Astrocyte of the cerebellum (primary cell): ENCODE results near the gene LRRFIP1.
"Not testable (repeated sequence)": the region's sequence is repeated elsewhere in the genome, so short reads cannot be mapped to it uniquely, and the experiment has no call there.

ENCODE experiments used
- DNase-seq: peaks from one replicate; pipeline ENCODE4 v3.0.0-alpha.2; 2011; ENCODE audit warnings: low read depth
- H3K4me3 ChIP-seq: 2 replicates; pipeline ENCODE4 v1.5.1; 2011; ENCODE audit warnings: mild to moderate bottlenecking, low read depth, low read length, moderate library complexity
- CTCF ChIP-seq: IDR thresholded peaks from 2 replicates; pipeline ENCODE4 v1.5.1; 2012; ENCODE audit warnings: low read length, low read depth, moderate library complexity, mild to moderate bottlenecking; ENCODE audit errors: missing control alignments
- in situ Hi-C: cut with HindIII; loops from 2 replicates; pipeline ENCODE4 v1.10.0; 2017; ENCODE audit warnings: low sequenced_read_pairs

LRRFIP1 gene

GRCh38 chr2:237749961-237750360 is 122.6 kb downstream of the LRRFIP1 start:
- in situ Hi-C loops, result no loop called here
- TF ChIP-seq CTCF, result no peak

GRCh38 chr2:237750441-237750840 is 123.1 kb downstream of the LRRFIP1 start:
- H3K4me3 ChIP-seq, in situ Hi-C loops, DNase-seq: not testable (repeated sequence)

More at GRCh38 chr2:237749961-237750360, 122.6 kb downstream of the LRRFIP1 start:
- H3K4me3 ChIP-seq, result no peak overlapping the region
- DNase-seq, result no peak

GRCh38 chr2:237752761-237753165 is 125.4 kb downstream of the LRRFIP1 start:
- no peak overlapping the region for H3K4me3 ChIP-seq
- in situ Hi-C loops, result no loop called here
- TF ChIP-seq CTCF, result no peak
- no peak for DNase-seq

- TF ChIP-seq CTCF, result no peak
- H3K4me3 ChIP-seq, result no peak overlapping the region
- DNase-seq, result no peak
- in situ Hi-C loops, result no loop called here
Observed at GRCh38 chr2:237754182-237754581, 126.8 kb downstream of the LRRFIP1 start.

- no peak overlapping the region for H3K4me3 ChIP-seq
- no peak for DNase-seq
- TF ChIP-seq CTCF, result no peak
- in situ Hi-C loops, result no loop called here
Observed at GRCh38 chr2:237754626-237755248, 127.3 kb downstream of the LRRFIP1 start.

- TF ChIP-seq CTCF, result no peak
Observed at GRCh38 chr2:237757616-237758015, 130.2 kb downstream of the LRRFIP1 start.

GRCh38 chr2:237758185-237758584 is 130.8 kb downstream of the LRRFIP1 start:
- no peak overlapping the region for H3K4me3 ChIP-seq
- no peak for DNase-seq
- TF ChIP-seq CTCF, result no peak
- in situ Hi-C loops, result no loop called here

More at GRCh38 chr2:237757616-237758015, 130.2 kb downstream of the LRRFIP1 start:
- in situ Hi-C loops, result no loop called here
- DNase-seq, result no peak
- no peak overlapping the region for H3K4me3 ChIP-seq
